CD4-positive, CD25-positive, alpha-beta regulatory T cell (primary cell): ENCODE results near the gene POU4F1. TPM values are rescaled to one million over a fixed set of nuclear protein-coding genes. Genes with fewer than 3 reads are reported as not detected.
"Not testable (repeated sequence)": the region's sequence is repeated elsewhere in the genome, so short reads cannot be mapped to it uniquely, and the experiment has no call there.

Experiments
- ATAC-seq, 2 donors: fragments of 150-1000 bp; cut with Tn5 transposase; one replicate each; pipeline ENCODE4 v1.10.0; 2021; ENCODE audit warnings: low read depth in 2 of 2, moderate number of reproducible peaks in 2 of 2, moderate library complexity in 1 of 2
- DNase-seq, 3 donors: peaks; one replicate each; pipeline versions ENCODE4 v3.0.0 to v3.0.0-alpha.2; 2012 to 2022; ENCODE audit warnings: mixed read lengths in 1 of 3
- H3K27ac ChIP-seq: one replicate; pipeline ENCODE4 v1.7.0; 2013; ENCODE audit warnings: mild to moderate bottlenecking, low read length; ENCODE audit not compliant: insufficient read depth, poor library complexity, severe bottlenecking
- H3K27me3 ChIP-seq: one replicate; pipeline ENCODE4 v1.7.0; 2013; ENCODE audit warnings: low read length; ENCODE audit not compliant: control insufficient read depth, insufficient read depth
- H3K36me3 ChIP-seq: one replicate; pipeline ENCODE4 v1.7.0; 2013; ENCODE audit warnings: mild to moderate bottlenecking, low read length, moderate library complexity; ENCODE audit not compliant: control insufficient read depth, insufficient read depth
- H3K4me1 ChIP-seq: 2 replicates; pipeline ENCODE4 v1.7.0; 2013; ENCODE audit warnings: mild to moderate bottlenecking, low read length; ENCODE audit not compliant: insufficient read depth, control insufficient read depth, poor library complexity, severe bottlenecking
- H3K4me3 ChIP-seq: one replicate; pipeline ENCODE4 v1.7.0; 2013; ENCODE audit warnings: low read depth, mild to moderate bottlenecking, low read length, moderate library complexity
- H3K9me3 ChIP-seq, 2 experiments: 1 replicate in 1 of 2; 2 replicates in 1 of 2; pipeline ENCODE4 v1.7.0; 2013; ENCODE audit warnings: low read length in 2 of 2, mild to moderate bottlenecking in 1 of 2, moderate library complexity in 1 of 2; ENCODE audit not compliant: control insufficient read depth in 2 of 2
- H3K27ac Mint-ChIP-seq, 3 donors: one replicate each; pipeline ENCODE4 v1.8.0; 2020 to 2022; ENCODE audit warnings: mild to moderate bottlenecking in 3 of 3, mixed read lengths in 3 of 3, moderate library complexity in 2 of 3
- H3K27me3 Mint-ChIP-seq: one replicate; pipeline ENCODE4 v1.8.0; 2022; ENCODE audit warnings: mild to moderate bottlenecking, mixed read lengths
- H3K36me3 Mint-ChIP-seq: one replicate; pipeline ENCODE4 v1.8.0; 2020; ENCODE audit warnings: mixed read lengths
- H3K4me1 Mint-ChIP-seq, 4 donors: one replicate each; pipeline ENCODE4 v1.8.0; 2020 to 2022; ENCODE audit warnings: mixed read lengths in 4 of 4, mild to moderate bottlenecking in 1 of 4
- H3K4me3 Mint-ChIP-seq, 4 donors: one replicate each; pipeline ENCODE4 v1.8.0; 2020 to 2022; ENCODE audit warnings: mild to moderate bottlenecking in 4 of 4, mixed read lengths in 4 of 4, moderate library complexity in 3 of 4
- H3K9me3 Mint-ChIP-seq, 7 donors: one replicate each; pipeline ENCODE4 v1.8.0; 2020 to 2022; ENCODE audit warnings: mixed read lengths in 7 of 7, mild to moderate bottlenecking in 3 of 7, moderate library complexity in 2 of 7
- polyA plus RNA-seq, 4 donors: library from polyadenylated mRNA; unstranded; fragments of 300-500 nt; fragmentation: Illumina TruSeq; gene quantifications; one replicate each; pipeline ENCODE4 v1.2.3, GENCODE V29; 2021
- total RNA-seq: library from RNA; stranded (reverse); gene quantifications from one replicate; pipeline ENCODE4 v1.2.3, GENCODE V29; 2022

POU4F1 gene, protein sequence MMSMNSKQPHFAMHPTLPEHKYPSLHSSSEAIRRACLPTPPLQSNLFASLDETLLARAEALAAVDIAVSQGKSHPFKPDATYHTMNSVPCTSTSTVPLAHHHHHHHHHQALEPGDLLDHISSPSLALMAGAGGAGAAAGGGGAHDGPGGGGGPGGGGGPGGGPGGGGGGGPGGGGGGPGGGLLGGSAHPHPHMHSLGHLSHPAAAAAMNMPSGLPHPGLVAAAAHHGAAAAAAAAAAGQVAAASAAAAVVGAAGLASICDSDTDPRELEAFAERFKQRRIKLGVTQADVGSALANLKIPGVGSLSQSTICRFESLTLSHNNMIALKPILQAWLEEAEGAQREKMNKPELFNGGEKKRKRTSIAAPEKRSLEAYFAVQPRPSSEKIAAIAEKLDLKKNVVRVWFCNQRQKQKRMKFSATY
- total RNA-seq (0.22 TPM), polyA plus RNA-seq (not detected)

GRCh38 chr13:78603240-78603957 lies at the start of gene POU4F1:
TSS of gene POU4F1 (minus strand) at chr13:78603552. CDS start at chr13:78603326, 226 bp downstream.
- Mint-ChIP-seq H3K36me3 (no peaks in the 10 kb centered on the region), H3K27me3 (peaks cover 91% of the 10 kb centered on the region), H3K27ac (peak within 1 kb of the TSS in 2 of 3 donors; percentile 36 to 60), H3K4me1 (peaks cover 26 to 63% (median 46%) of the 10 kb centered on the region in 4 donors), H3K4me3 (peak within 1 kb of the TSS; percentile 75 to 96 (median 91)), H3K9me3 (peaks cover 0 to 12% (median 3%) of the 10 kb centered on the region in 7 donors)
- Histone ChIP-seq H3K4me3 (peak within 1 kb of the TSS; percentile 35), H3K27me3 (peaks cover 68% of the 10 kb centered on the region), H3K27ac (no peak within 1 kb of the TSS), H3K36me3 (no peaks in the 10 kb centered on the region), H3K9me3 (no peaks in the 10 kb centered on the region), H3K4me1 (peaks cover 43% of the 10 kb centered on the region)
- ATAC-seq (peak; percentile 49 to 57), DNase-seq (peak; percentile 35 to 82 (median 54))

DNA sequence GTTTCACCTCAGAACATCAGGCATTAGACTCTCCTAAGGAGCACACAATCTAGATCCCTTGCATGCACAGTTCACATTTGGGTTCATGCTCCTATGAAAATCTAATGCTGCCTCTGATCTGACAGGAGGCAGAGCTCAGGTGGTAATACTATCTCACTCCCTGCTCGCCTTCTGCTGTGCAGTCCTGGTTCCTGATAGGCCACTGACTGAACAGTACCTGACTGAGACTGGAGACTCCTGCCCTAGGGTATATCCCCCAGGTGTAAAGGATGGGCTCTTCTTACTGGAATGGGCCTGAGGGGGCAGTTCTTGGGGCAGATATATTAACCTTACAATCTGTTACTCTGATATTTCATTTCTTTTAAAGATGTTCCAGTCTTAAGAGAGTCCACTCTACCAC lies 49.3 kb upstream of the POU4F1 start:
- H3K9me3 Mint-ChIP-seq = no peaks in the 10 kb centered on the region
- H3K36me3 Mint-ChIP-seq = peaks cover 7% of the 10 kb centered on the region
- ATAC-seq = no peak

GRCh38 chr13:78650717-78651083 lies 47.3 kb upstream of the POU4F1 start:
- Mint-ChIP-seq H3K27me3 (no peaks in the 10 kb centered on the region), H3K36me3 (peaks cover 4% of the 10 kb centered on the region), H3K9me3 (no peaks in the 10 kb centered on the region), H3K27ac (no peak overlapping the region), H3K4me3 (no peak overlapping the region), H3K4me1 (peaks cover 3 to 39% (median 20%) of the 10 kb centered on the region in 4 donors)
- Histone ChIP-seq H3K9me3 (no peaks in the 10 kb centered on the region), H3K36me3 (no peaks in the 10 kb centered on the region), H3K27ac (no peak overlapping the region), H3K4me3 (no peak overlapping the region), H3K27me3 (no peaks in the 10 kb centered on the region), H3K4me1 (peaks cover 21% of the 10 kb centered on the region)
- ATAC-seq = no peak
- no peak for DNase-seq

More for the DNA sequence above, 49.3 kb upstream of the POU4F1 start:
- H3K4me3 Mint-ChIP-seq = no peak overlapping the region
- H3K4me1 Mint-ChIP-seq = peaks cover 11 to 33% (median 18%) of the 10 kb centered on the region in 4 donors
- no peak overlapping the region for H3K4me3 ChIP-seq
- no peak for DNase-seq
- H3K4me1 ChIP-seq = peaks cover 29% of the 10 kb centered on the region
- H3K36me3 ChIP-seq = no peaks in the 10 kb centered on the region
- H3K27ac Mint-ChIP-seq = no peak overlapping the region
- H3K27me3 ChIP-seq = no peaks in the 10 kb centered on the region
- no peaks in the 10 kb centered on the region for H3K27me3 Mint-ChIP-seq
- H3K27ac ChIP-seq = no peak overlapping the region
- no peaks in the 10 kb centered on the region for H3K9me3 ChIP-seq

DNA sequence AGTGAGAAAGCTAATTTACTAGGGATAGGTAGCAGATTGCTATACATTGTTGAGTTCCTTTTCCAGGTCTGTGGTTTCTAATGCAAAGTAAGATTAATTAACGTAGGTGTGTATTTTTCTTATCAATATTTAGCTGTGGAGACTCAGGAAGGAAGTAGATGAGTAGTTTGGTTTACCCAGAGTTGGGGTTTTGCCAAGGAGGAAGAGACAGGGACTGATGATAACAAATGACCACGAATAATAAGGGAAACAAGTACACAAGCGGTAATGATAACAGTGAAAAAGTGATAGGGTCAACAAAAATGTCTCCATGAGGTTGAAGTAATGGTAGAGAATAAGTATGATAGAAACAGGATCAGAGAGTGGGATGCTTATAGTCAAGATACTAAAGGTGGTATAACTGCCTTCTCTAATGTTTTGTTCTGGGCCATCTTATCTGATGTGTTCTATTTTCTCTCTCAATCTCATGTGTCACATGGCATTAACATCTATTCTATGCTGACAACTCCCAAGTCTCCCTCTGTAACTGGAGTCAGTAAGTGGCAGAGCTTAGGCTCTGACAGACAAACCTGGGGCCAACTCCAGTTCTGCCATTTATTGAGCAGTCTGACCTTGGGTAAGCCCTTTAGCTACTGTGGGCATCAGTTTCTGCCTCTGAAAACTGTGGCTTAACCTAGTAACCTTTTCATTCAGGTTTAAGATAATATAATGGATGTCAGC lies 46.8 kb upstream of the POU4F1 start:
- Mint-ChIP-seq H3K27ac (no peak overlapping the region), H3K9me3 (no peaks in the 10 kb centered on the region), H3K27me3 (no peaks in the 10 kb centered on the region), H3K4me3 (no peak overlapping the region), H3K4me1 (peaks cover 5 to 36% (median 19%) of the 10 kb centered on the region in 4 donors), H3K36me3 (no peaks in the 10 kb centered on the region)
- no peak for DNase-seq
- Histone ChIP-seq H3K9me3 (no peaks in the 10 kb centered on the region), H3K4me1 (peaks cover 21% of the 10 kb centered on the region), H3K4me3 (peak overlapping the region; percentile 33), H3K27ac (no peak overlapping the region), H3K36me3 (no peaks in the 10 kb centered on the region), H3K27me3 (no peaks in the 10 kb centered on the region)
- no peak for ATAC-seq

- not testable (repeated sequence) for H3K27me3 Mint-ChIP-seq, H3K4me3 Mint-ChIP-seq, H3K27ac Mint-ChIP-seq, H3K27ac ChIP-seq, H3K4me3 ChIP-seq, DNase-seq, H3K9me3 Mint-ChIP-seq, H3K27me3 ChIP-seq, ATAC-seq, H3K9me3 ChIP-seq
- H3K4me1 ChIP-seq = peaks cover 21% of the 10 kb centered on the region
- H3K4me1 Mint-ChIP-seq = peaks cover 12 to 30% (median 22%) of the 10 kb centered on the region in 4 donors
- peaks cover 15% of the 10 kb centered on the region for H3K36me3 Mint-ChIP-seq
- H3K36me3 ChIP-seq = peaks cover 17% of the 10 kb centered on the region
Measured at GRCh38 chr13:78647109-78647678, 43.8 kb upstream of the POU4F1 start.

DNA sequence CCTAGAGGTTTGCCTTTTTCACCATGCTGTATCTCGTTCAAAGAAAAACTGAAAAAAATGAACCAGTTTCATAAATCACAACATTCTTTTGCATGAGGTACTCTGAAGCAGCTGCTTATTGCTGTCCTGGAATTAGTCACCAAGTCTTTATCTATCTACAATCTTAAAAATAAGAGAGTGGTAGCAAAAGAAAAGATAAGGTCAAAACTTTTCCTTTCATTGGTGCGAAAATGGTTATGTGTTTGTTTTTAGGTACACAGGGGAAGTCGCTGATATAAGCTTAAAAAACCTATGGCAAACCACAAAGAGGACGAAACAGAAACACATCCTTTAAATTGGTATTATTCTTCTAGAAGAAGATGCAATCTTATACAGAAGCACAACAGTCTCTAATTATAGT lies 34.9 kb upstream of the POU4F1 start:
- DNase-seq = peak in 1 of 3 donors; percentile 38
- Histone ChIP-seq H3K27ac (no peak overlapping the region), H3K9me3 (no peaks in the 10 kb centered on the region), H3K27me3 (no peaks in the 10 kb centered on the region), H3K4me1 (peaks cover 3% of the 10 kb centered on the region), H3K36me3 (peaks cover 68% of the 10 kb centered on the region), H3K4me3 (no peak overlapping the region)
- peaks cover 0 to 1% (median 0%) of the 10 kb centered on the region in 7 donors for H3K9me3 Mint-ChIP-seq
- peak in 1 of 2 donors; percentile 34 for ATAC-seq
- peaks cover 9 to 22% (median 12%) of the 10 kb centered on the region in 4 donors for H3K4me1 Mint-ChIP-seq
- H3K4me3 Mint-ChIP-seq = no peak overlapping the region
- no peaks in the 10 kb centered on the region for H3K27me3 Mint-ChIP-seq
- no peak overlapping the region for H3K27ac Mint-ChIP-seq
- H3K36me3 Mint-ChIP-seq = peaks cover 65% of the 10 kb centered on the region

DNA sequence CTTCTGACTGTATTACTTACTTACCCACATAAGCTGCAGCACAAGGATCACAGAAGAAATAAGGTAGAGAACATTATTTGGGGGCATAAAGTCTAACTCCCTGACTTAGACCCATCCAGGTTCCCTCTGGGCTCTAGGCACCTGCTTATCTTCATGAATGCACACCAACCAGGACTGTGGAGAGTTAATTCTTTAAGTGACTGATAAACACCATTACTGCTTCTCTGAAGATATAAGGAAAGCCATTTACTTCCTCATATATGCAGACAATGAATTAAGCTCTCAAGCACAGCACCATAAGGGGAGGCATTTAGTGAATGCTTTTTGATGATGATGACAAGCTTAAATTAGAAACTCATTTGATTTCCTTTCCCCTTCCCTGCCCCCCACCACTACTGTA lies 33.1 kb upstream of the POU4F1 start:
- ATAC-seq (no peak), DNase-seq (no peak)
- H3K9me3 Mint-ChIP-seq = peaks cover 0 to 3% (median 0%) of the 10 kb centered on the region in 7 donors
- Histone ChIP-seq H3K4me1 (peaks cover 3% of the 10 kb centered on the region), H3K4me3 (no peak overlapping the region), H3K36me3 (peaks cover 73% of the 10 kb centered on the region), H3K9me3 (no peaks in the 10 kb centered on the region), H3K27me3 (no peaks in the 10 kb centered on the region), H3K27ac (no peak overlapping the region)
- no peak overlapping the region for H3K4me3 Mint-ChIP-seq
- peaks cover 72% of the 10 kb centered on the region for H3K36me3 Mint-ChIP-seq
- no peaks in the 10 kb centered on the region for H3K27me3 Mint-ChIP-seq
- no peak overlapping the region for H3K27ac Mint-ChIP-seq
- H3K4me1 Mint-ChIP-seq = peaks cover 10 to 13% (median 12%) of the 10 kb centered on the region in 4 donors
